GM23248 (cell line): ENCODE data around the gene ZG16B.

Source experiments
- EZH2 ChIP-seq: fragments of 200-600 bp; sonication (generic); IDR thresholded peaks from 2 replicates; pipeline ENCODE4 v1.6.1; 2018; ENCODE audit warnings: antibody characterized with exemption, mild to moderate bottlenecking; ENCODE audit not compliant: insufficient read depth, poor library complexity, severe bottlenecking
- EZH2phosphoT487 ChIP-seq: fragments of 200-600 bp; sonication (generic); IDR thresholded peaks from 2 replicates; pipeline ENCODE4 v1.6.1; 2018; ENCODE audit warnings: antibody characterized with exemption, moderate library complexity, mild to moderate bottlenecking, low read depth; ENCODE audit not compliant: insufficient read depth

DNA sequence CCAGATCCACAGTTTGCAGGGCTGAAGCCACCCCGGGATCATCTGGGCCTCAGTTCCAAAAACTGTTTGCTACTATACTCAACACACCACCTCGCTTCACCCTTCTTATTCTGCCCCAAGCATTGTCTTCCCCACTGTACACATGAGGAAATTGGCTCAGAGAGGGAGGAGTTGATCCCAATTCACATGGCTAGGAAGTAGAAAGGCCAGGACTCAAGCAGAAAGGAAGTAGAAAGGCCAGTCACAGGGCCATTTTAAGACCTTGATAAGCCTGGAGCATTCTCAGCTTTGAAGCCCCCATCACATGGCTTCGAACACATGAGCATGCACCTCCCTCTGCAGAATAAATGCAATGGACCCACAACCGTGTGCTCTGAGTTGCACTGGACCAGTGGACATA, 35.5 kb downstream of the ZG16B start:
- TF ChIP-seq EZH2, result no peak
- no peak for TF ChIP-seq EZH2phosphoT487
